Measurements from ENCODE around the gene CRYGB.
A peak's percentile ranks its signal among the peaks of the same experiment; 100 is the strongest.

The CRYGB gene, protein sequence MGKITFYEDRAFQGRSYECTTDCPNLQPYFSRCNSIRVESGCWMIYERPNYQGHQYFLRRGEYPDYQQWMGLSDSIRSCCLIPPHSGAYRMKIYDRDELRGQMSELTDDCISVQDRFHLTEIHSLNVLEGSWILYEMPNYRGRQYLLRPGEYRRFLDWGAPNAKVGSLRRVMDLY

DNA sequence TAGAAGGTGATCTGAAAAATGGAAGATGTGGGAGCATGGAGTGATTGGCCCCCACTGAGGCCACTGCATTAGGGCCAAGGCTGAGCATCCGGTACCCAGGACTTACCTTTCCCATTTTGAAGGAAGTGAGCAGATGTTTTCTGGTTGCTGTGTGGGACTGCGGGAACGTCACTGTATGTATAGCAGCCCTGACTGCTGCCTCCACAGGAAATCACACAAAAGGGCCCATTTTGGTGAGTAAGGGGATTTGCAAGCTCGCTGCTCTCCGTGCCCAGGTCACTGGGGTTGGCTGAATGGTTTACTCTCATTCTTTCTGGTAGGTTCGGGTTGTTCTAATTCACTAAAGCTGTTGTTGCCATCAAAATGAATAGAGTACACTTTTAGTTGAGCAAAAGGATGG is at the start of gene CRYGB:
TSS of gene CRYGB (minus strand) at position 153 of the 400 bp plus-strand sequence. CDS start at position 115, 38 bp downstream.
- DNase-seq (ENCODE audit: low read depth in 2 of 2) = no peak

GRCh38 chr2:208195531-208195930 is 49.6 kb upstream of the CRYGB start:
- no peak for DNase-seq (ENCODE audit: low read depth in 2 of 2)

- no peak for DNase-seq (ENCODE audit: low read depth in 2 of 2)
Observed at GRCh38 chr2:208192611-208193236, 46.8 kb upstream of the CRYGB start.

DNA sequence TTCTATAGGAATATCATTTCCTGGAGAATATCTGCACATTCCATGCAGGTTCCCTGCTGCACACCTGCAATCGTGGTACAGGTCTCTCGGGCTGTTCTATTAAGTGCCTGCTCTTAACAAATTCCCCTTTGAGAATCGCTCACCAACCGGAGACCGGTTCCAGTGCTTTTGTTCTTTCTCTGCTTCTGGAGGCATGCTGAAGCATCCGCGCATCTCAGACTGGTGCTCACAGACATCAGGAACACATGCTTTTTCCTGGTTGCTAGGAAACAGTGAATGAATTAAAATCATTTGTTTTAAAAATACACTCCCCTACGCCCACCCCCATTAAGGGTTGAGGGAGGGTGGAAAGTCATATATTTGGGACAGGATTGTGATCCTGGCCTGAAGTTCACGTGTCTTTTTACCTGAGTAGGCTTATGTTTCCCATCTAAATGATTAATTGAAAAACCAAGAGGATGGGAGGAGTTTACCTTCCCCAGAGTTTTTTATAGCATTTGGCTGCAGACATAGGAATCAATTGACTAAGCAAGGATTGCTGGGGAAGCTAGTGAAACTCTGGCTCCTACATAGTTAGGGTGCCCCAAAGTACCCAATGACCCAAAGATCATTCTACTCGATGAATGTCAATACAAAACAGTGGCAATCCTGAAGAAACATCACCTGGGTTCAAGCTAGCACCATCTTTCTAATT is 44.0 kb upstream of the CRYGB start, which contains the start of gene C2orf80:
TSS of gene C2orf80 (minus strand) at position 221 of the 694 bp plus-strand sequence. CDS start 3,044 bp downstream, outside the sequence.
- DNase-seq (ENCODE audit: low read depth in 2 of 2) = no peak

GRCh38 chr2:208189069-208189809 is 43.3 kb upstream of the CRYGB start:
- DNase-seq (ENCODE audit: low read depth in 2 of 2) = no peak

DNA sequence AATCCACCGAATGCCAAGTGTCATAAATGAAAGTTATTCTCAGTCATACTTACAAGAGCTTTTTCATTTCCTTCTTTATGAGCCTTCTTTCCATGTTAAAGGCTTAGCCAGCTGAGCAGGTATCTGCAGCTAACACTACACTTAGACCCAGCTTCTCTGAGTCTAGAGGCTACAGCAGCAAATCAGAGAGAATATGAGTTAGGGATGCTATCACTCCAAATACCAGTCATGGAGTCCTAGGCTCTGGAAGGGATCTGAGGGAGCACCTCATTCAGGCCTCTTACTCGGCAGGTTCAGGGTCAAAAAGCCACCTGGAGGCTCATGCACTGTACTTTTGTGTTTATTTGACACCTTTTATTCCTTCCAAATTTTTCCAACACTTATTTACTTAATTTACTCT is 40.9 kb upstream of the CRYGB start:
- DNase-seq (ENCODE audit: low read depth in 2 of 2) = no peak

GRCh38 chr2:208186465-208186864 is 40.5 kb upstream of the CRYGB start:
- DNase-seq (ENCODE audit: low read depth in 2 of 2) = no peak

DNA sequence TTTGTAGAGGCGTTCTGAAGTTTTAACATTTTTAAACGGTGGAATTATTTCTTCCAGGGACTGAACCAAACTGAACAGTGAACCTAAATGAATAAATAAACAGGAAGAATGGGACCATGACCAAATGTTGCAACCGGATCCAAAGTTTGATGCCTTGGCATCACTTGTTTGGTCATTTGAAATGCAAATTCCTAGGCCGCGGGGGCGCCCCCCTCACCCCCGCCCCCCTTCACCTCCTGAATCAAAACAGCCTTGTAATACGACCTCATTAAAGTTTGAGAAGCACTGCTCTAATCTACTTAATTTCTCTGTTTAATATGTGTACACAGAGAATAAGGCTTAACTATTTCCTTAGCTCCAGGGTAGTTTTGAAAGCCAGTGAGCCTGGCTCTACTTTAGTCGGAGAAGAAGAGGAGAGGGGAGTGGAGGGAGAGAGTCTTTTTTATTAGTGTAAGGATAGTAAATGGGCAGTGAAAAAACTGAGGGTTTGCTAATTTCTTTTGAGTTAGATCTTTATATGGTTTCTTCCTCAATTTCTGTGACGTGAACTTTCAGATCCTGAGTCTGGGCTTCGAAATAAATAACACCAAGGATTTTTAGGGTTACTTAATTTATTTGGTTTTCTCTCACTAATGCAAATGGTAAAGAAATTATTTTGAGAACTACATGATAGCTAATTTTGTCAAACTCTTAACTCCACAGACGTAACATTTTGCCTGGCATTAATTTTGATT is 38.2 kb upstream of the CRYGB start:
- no peak for DNase-seq (ENCODE audit: low read depth in 2 of 2)

DNA sequence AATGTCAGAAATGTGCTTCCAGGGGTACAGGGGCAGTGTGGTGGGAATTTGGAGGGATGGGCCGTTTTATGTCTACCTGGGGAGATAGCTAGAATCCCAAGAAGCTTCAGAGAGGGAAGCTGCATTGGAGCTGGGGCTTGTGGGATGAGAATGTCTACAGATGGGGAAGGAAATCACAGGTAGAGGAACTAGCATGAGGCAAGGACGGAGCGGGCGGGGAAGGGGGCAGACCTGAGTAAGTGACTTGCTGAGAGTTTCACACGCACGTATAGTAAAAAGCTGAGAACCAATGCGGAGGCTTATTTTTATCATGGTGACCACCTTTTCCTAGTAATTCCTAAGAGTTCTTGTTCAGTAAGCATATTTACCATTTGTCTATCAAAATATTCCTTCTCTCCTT is 37.6 kb upstream of the CRYGB start:
- no peak for DNase-seq (ENCODE audit: low read depth in 2 of 2)

DNA sequence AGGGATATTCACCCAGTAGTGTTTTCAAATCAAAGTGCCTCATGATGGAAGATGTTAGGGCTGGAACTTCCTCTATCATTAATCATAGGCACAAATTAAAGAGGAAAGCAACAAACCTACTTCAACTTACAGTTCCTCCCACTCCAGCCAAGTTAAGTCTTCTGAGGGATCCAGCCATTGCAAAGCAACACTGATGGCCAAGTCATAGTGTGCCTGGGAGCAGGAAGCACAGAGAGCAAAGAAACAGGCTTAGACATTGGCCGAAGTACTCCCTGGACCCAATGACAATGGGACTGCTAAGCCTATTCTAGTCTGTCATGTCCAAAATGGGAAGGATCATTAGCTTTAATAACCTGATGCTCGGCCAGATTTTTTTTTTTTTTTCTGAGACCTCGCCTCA is 36.9 kb upstream of the CRYGB start:
- DNase-seq (ENCODE audit: low read depth in 2 of 2) = no peak

DNA sequence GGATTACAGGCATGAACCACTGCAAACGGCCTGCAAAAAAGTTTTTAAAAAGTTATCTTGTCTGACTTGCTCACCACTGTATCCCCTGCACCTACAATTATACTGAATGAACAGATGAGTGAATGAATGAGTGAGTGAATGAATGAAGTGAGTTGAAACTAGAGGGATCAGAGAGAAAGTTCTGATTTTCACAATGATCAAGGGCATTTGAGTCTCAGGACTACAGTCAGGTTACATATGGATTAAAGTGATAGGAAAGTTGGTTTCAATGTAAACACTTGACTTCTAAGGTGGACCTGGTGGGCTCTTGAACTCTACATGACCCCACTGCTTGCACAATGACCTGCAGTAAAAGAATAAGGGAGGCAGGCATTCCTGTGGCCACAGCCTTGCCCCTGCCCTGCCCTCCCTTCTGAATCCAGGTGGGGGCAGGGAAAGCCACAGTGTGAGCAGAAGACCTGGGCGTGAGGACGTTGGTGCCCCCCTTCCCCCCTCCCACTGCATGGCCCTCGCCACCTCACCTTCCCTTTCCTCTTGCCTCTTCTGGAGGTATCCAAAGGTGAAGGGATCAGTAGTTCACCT is 33.2 kb upstream of the CRYGB start:
- no peak for DNase-seq (ENCODE audit: low read depth in 2 of 2)

DNA sequence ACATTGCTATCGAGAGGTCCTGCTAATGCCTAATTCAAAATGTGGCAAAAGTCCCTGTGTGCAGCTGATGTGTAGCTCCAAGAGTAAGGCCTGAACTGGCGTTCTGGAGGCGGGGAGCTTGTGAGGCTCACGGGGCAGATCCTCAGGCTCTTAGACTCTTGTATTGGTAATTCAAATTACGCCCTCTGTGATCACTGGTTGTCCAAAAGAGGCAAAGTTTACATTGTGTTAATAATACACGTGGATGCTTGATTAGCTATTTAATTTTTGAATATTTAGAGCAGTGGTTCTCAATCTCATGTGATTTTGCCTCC is 29.8 kb upstream of the CRYGB start:
- DNase-seq (ENCODE audit: low read depth in 2 of 2) = no peak

GRCh38 chr2:208175069-208175839 is 29.3 kb upstream of the CRYGB start:
- DNase-seq (ENCODE audit: low read depth in 2 of 2) = peak; percentile 7 to 9

- no peak for DNase-seq (ENCODE audit: low read depth in 2 of 2)
Observed at GRCh38 chr2:208174144-208174543, 28.2 kb upstream of the CRYGB start.

DNA sequence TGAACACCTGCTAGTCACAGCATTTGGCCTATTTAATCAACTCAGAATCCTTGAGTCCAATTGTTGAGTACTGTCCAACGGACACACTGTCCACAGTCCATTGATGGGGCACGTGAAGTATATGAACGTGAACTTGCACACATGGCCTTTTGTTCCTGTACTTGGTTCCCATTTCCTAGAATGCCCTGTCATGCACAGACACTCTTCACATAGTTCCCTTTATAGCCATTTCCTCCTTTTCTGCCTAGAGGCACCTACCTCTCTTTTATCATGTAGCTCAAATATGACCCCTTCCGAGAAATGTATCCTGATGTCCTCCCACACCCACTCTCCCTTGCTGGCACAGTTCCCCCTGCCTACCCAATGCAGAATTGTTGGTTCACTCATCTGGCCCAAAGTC is 26.2 kb upstream of the CRYGB start:
- DNase-seq (ENCODE audit: low read depth in 2 of 2) = no peak

- DNase-seq (ENCODE audit: low read depth in 2 of 2) = no peak
Observed at GRCh38 chr2:208164951-208165755, 19.2 kb upstream of the CRYGB start.

- no peak for DNase-seq (ENCODE audit: low read depth in 2 of 2)
Observed at GRCh38 chr2:208163489-208163888, 17.5 kb upstream of the CRYGB start, which contains the start of gene CRYGA. Gene CRYGA, minus strand, starts transcription at chr2:208163589. Its CDS starts 33 bp downstream, at chr2:208163556.

DNA sequence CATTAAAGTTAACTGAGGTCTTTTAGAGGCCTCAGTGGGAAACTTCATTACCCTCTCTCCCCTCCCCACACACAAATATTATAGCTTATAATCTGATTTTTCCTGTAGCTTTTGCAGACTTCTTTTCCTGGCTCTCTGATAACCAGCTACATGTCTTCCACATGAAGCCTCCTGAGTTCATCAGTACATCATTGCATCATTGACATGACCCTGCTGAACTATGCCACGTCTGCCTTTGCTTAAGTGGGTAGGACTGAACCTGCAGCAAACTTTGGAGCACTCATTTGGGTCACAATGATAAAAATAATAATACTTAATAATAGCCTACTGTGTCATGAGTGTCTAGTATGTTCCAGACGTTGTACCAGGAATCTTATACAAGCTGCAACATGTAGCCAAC is 10.5 kb upstream of the CRYGB start:
- DNase-seq (ENCODE audit: low read depth in 2 of 2) = no peak

DNA sequence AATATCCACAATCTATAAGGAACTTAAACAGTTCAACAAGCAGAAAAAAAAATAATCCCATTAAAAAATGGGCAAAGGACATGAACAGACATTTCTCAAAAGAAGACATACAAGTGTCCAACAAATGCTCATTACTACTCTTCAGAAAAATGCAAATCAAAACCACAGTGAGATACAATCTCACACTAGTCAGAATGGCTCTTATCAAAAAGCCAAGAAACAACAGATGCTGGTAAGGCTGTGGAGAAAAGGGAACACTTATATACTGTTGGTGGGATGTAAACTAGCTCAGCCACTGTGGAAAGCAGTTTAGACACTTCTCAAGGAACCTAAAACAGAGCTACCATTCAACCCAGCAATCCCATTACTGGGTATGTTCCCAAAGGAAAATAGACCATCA is 7.2 kb upstream of the CRYGB start:
- no peak for DNase-seq (ENCODE audit: low read depth in 2 of 2)

GRCh38 chr2:208150956-208151355 is 5.0 kb upstream of the CRYGB start:
- no peak for DNase-seq (ENCODE audit: low read depth in 2 of 2)
